ENCODE data around the gene ZC3H10. TPM values are rescaled to one million over a fixed set of nuclear protein-coding genes. Genes with fewer than 3 reads are reported as not detected.
A peak's percentile ranks its signal among the peaks of the same experiment; 100 is the strongest.

The ZC3H10 gene
- total RNA-seq, 1 experiment from 2014 or later: 8.2 TPM

- peak; percentile 99 for DNase-seq
- TSS peak; percentile 54 for BruUV-seq (replicated peaks)
- intact Hi-C loops (cut with micrococcal nuclease; ENCODE audit: unreplicated experiment): loop anchor here (2.0 to 10.0 kb wide), 3 partner anchors 31 to 337 kb away; partner anchors contain the start of genes MYL6 and SPRYD4
- Mint-ChIP-seq H3K4me1 (ENCODE audit: low read depth, unreplicated experiment) (peaks cover 35% of the 10 kb centered on the region), H3K9me3 (ENCODE audit: low read depth, unreplicated experiment) (no peaks in the 10 kb centered on the region), H3K36me3 (ENCODE audit: insufficient read depth, unreplicated experiment) (peaks cover 62% of the 10 kb centered on the region), H3K27me3 (ENCODE audit: unreplicated experiment) (no peaks in the 10 kb centered on the region), H3K4me3 (ENCODE audit: low read depth, unreplicated experiment) (peak within 1 kb of the TSS; percentile 98), H3K27ac (ENCODE audit: unreplicated experiment) (peak within 1 kb of the TSS; percentile 72)
- CTCF ChIA-PET: interaction anchor here (0.5 to 4.8 kb wide), 13 partner anchors 9 to 508 kb away, joined by 3 to 25 read pairs (median 5); partner anchors contain the start of genes ANKRD52, MYL6, MYL6B and RNF41
- TF ChIP-seq, protein P1, sequence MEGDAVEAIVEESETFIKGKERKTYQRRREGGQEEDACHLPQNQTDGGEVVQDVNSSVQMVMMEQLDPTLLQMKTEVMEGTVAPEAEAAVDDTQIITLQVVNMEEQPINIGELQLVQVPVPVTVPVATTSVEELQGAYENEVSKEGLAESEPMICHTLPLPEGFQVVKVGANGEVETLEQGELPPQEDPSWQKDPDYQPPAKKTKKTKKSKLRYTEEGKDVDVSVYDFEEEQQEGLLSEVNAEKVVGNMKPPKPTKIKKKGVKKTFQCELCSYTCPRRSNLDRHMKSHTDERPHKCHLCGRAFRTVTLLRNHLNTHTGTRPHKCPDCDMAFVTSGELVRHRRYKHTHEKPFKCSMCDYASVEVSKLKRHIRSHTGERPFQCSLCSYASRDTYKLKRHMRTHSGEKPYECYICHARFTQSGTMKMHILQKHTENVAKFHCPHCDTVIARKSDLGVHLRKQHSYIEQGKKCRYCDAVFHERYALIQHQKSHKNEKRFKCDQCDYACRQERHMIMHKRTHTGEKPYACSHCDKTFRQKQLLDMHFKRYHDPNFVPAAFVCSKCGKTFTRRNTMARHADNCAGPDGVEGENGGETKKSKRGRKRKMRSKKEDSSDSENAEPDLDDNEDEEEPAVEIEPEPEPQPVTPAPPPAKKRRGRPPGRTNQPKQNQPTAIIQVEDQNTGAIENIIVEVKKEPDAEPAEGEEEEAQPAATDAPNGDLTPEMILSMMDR (IDR thresholded peaks at IDR 0.05; ENCODE audit: unreplicated experiment): no peak
Observed at GRCh38 chr12:56127888-56128669, 10.0 kb downstream of the ZC3H10 start, which contains the start of gene ESYT1. TSS of gene ESYT1 (plus strand) at chr12:56128267. CDS start at chr12:56128320, 53 bp downstream.

- TF ChIP-seq, protein P1 (IDR thresholded peaks at IDR 0.05; ENCODE audit: unreplicated experiment): no peak
- Mint-ChIP-seq H3K9me3 (ENCODE audit: low read depth, unreplicated experiment) (no peaks in the 10 kb centered on the region), H3K27me3 (ENCODE audit: unreplicated experiment) (no peaks in the 10 kb centered on the region), H3K27ac (ENCODE audit: unreplicated experiment) (peak overlapping the region; percentile 72), H3K36me3 (ENCODE audit: insufficient read depth, unreplicated experiment) (peaks cover 62% of the 10 kb centered on the region), H3K4me3 (ENCODE audit: low read depth, unreplicated experiment) (peak overlapping the region; percentile 98), H3K4me1 (ENCODE audit: low read depth, unreplicated experiment) (peaks cover 35% of the 10 kb centered on the region)
- intact Hi-C loops (cut with micrococcal nuclease; ENCODE audit: unreplicated experiment): loop anchor here (10.0 kb wide), 1 partner anchor 336 kb away; the partner anchor contains the start of gene SPRYD4
- DNase-seq: no peak
- BruUV-seq (replicated peaks): no TSS peak
- CTCF ChIA-PET: interaction anchor here (0.6 to 4.8 kb wide), 11 partner anchors 10 to 1012 kb away, joined by 3 to 25 read pairs (median 4); partner anchors contain the start of genes ANKRD52, MYL6B, RNF41 and SMARCC2
Observed at GRCh38 chr12:56128670-56129205, 10.7 kb downstream of the ZC3H10 start.

DNA sequence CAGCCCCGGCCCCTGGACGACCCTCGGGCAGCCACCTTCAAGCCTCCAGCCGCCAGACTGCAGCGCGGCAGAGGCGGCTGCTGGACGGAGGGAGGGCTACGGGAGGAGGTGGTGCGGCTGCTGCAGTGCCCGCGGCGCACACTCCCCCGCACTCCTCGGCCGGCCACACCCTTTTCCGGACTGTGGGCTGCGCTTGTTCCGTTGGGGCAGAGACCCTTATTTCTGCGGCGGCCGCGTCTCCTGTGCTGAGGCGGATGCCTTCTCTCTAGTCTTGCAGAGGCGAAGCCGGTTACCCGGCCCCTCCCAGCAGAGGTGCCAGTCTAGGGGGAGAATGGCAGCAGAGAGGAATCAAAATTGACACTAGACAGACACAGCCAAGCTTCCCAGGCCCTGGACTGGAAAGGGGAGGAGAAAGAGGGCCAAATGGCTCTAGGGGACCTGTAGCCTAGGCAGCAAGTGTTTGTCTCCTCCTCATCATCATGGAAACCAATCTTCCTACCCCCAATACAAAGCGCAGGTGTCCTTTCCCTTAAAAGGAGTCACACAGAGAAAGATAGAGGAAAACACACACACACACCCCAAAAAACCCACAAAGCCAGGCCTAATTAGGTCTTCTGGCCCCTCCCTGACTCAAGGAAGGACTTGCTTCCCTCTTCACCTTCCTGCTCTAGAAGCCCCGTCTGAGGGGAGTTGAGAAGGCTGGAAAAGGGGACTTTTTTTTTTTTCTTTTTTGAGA is 11.3 kb downstream of the ZC3H10 start:
- DNase-seq: peak; percentile 56
- intact Hi-C loops (cut with micrococcal nuclease; ENCODE audit: unreplicated experiment): loop anchor here (10.0 kb wide), 1 partner anchor 335 kb away; the partner anchor contains the start of gene SPRYD4
- peak overlapping the region; percentile 72 for H3K27ac Mint-ChIP-seq (ENCODE audit: unreplicated experiment)
- CTCF ChIA-PET: interaction anchor here (0.6 to 4.8 kb wide), 4 partner anchors 22 to 1012 kb away, joined by 3 to 25 read pairs (median 12); partner anchors contain the start of genes RNF41 and SMARCC2
- peaks cover 61% of the 10 kb centered on the region for H3K36me3 Mint-ChIP-seq (ENCODE audit: insufficient read depth, unreplicated experiment)
- no TSS peak for BruUV-seq (replicated peaks)
- no peaks in the 10 kb centered on the region for H3K9me3 Mint-ChIP-seq (ENCODE audit: low read depth, unreplicated experiment)
- H3K4me3 Mint-ChIP-seq (ENCODE audit: low read depth, unreplicated experiment): peak overlapping the region; percentile 98
- TF ChIP-seq, protein P1 (IDR thresholded peaks at IDR 0.05; ENCODE audit: unreplicated experiment): no peak
- peaks cover 35% of the 10 kb centered on the region for H3K4me1 Mint-ChIP-seq (ENCODE audit: low read depth, unreplicated experiment)
- no peaks in the 10 kb centered on the region for H3K27me3 Mint-ChIP-seq (ENCODE audit: unreplicated experiment)

GRCh38 chr12:56129942-56130495 is 12.0 kb downstream of the ZC3H10 start:
- CTCF ChIA-PET: interaction anchor here (4.8 kb wide), 1 partner anchor 91 kb away, joined by 25 read pairs; the partner anchor contains the start of gene RNF41
- Mint-ChIP-seq H3K27me3 (ENCODE audit: unreplicated experiment) (no peaks in the 10 kb centered on the region), H3K4me1 (ENCODE audit: low read depth, unreplicated experiment) (peaks cover 35% of the 10 kb centered on the region), H3K36me3 (ENCODE audit: insufficient read depth, unreplicated experiment) (peaks cover 64% of the 10 kb centered on the region), H3K9me3 (ENCODE audit: low read depth, unreplicated experiment) (no peaks in the 10 kb centered on the region), H3K27ac (ENCODE audit: unreplicated experiment) (peak overlapping the region; percentile 26), H3K4me3 (ENCODE audit: low read depth, unreplicated experiment) (peak overlapping the region; percentile 98)
- intact Hi-C loops (cut with micrococcal nuclease; ENCODE audit: unreplicated experiment): loop anchor here (10.0 kb wide), 1 partner anchor 335 kb away; the partner anchor contains the start of gene SPRYD4
- BruUV-seq (replicated peaks): no TSS peak
- TF ChIP-seq, protein P1 (IDR thresholded peaks at IDR 0.05; ENCODE audit: unreplicated experiment): no peak
- no peak for DNase-seq
